ENCODE measurements around the gene PSD2. TPM values are rescaled to one million over a fixed set of nuclear protein-coding genes. Genes with fewer than 3 reads are reported as not detected.

The PSD2 gene
- total and polyA plus RNA-seq, 2 of the 13 experiments (the other 11 are each of a cell fraction or from before 2014, with no cell fraction given), result 0.07 TPM; not detected in 1

DNA sequence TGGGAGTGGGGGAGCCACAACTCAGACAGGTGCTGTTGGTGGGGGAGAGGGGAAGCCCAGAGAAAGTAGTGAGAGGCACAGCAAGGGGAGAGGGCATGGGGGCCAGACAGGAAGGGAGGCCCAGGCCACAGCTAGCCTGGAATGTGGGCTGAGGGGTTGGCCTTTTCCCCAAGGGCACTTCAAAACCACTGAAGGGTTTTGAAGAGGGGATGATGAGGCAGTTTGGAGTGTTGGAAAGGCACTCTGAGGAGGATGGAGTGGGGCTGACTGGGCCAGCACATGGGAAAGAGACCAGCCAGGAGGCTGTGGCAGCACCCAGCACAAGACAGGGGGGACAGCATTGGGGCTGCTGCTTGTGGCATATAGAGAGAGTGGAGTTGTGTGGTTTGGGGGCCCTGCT lies 3.8 kb downstream of the PSD2 start:
- Histone ChIP-seq H3K9ac (ENCODE audit: insufficient read depth, low read depth, low read length) (no peak overlapping the region), H3K36me3 (replicated peaks in 1 of 2; ENCODE audit: control insufficient read depth in 1 of 2, insufficient read depth in 2 of 2, low read length in 2 of 2) (no peaks in the 10 kb centered on the region), H3K79me2 (ENCODE audit: insufficient read depth, low read length) (no peaks in the 10 kb centered on the region), H3K4me1 (ENCODE audit: insufficient read depth, low read length) (no peaks in the 10 kb centered on the region), H3K27ac (ENCODE audit: extremely low read length, insufficient read depth, low read length) (no peak overlapping the region), H3K4me2 (ENCODE audit: low read depth, low read length) (no peak overlapping the region), H4K20me1 (ENCODE audit: insufficient read depth, low read length) (no peaks in the 10 kb centered on the region), H3K27me3 (ENCODE audit: control insufficient read depth in 1 of 2, insufficient read depth in 2 of 2, low read length in 2 of 2) (peaks cover 12 to 66% of the 10 kb centered on the region in 2 experiments), H3K4me3 (replicated peaks in 1 of 3; ENCODE audit: insufficient read depth in 1 of 3, low read depth in 2 of 3, low read length in 3 of 3) (no peak overlapping the region), H2AFZ (ENCODE audit: low read length) (no peak overlapping the region), H3K9me3 (ENCODE audit: low read length) (no peaks in the 10 kb centered on the region)
- intact Hi-C loops (cut with micrococcal nuclease; ENCODE audit: unreplicated experiment), result no loop called here
- no TSS peak for BruUV-seq (replicated peaks)
- ChIA-PET CTCF (ENCODE audit: low intra/inter-chr PET ratio, low total read pairs) (no interaction called here), POLR2A (no interaction called here)
- DNase-seq (ENCODE audit: low spot score) (no peak), FAIRE-seq (no peak), ATAC-seq (no peak)
- in situ Hi-C loops (cut with HindIII; ENCODE audit: extremely low pct_ligation_motif_present, low pct_unique_long_range_greater_than_20kb), result no loop called here
- TF ChIP-seq ZBTB34 (CRISPR knock-in tag; IDR thresholded peaks at IDR 0.05), result no peak
- no peak for TF ChIP-seq GZF1 (CRISPR knock-in tag; IDR thresholded peaks at IDR 0.05)

GRCh38 chr5:139803978-139804377 lies 8.4 kb downstream of the PSD2 start:
- DNase-seq (ENCODE audit: low spot score) (no peak), FAIRE-seq (no peak), ATAC-seq (no peak)
- Histone ChIP-seq H3K4me2 (ENCODE audit: low read depth, low read length) (no peak overlapping the region), H3K79me2 (ENCODE audit: insufficient read depth, low read length) (no peaks in the 10 kb centered on the region), H3K36me3 (replicated peaks in 1 of 2; ENCODE audit: control insufficient read depth in 1 of 2, insufficient read depth in 2 of 2, low read length in 2 of 2) (no peaks in the 10 kb centered on the region), H3K9ac (ENCODE audit: insufficient read depth, low read depth, low read length) (no peak overlapping the region), H3K4me3 (replicated peaks in 1 of 3; ENCODE audit: insufficient read depth in 1 of 3, low read depth in 2 of 3, low read length in 3 of 3) (no peak overlapping the region), H3K27ac (ENCODE audit: extremely low read length, insufficient read depth, low read length) (no peak overlapping the region), H3K27me3 (ENCODE audit: control insufficient read depth in 1 of 2, insufficient read depth in 2 of 2, low read length in 2 of 2) (peaks cover 7 to 38% of the 10 kb centered on the region in 2 experiments; a peak in 4 of 5 replicates), H4K20me1 (ENCODE audit: insufficient read depth, low read length) (no peaks in the 10 kb centered on the region), H3K9me3 (ENCODE audit: low read length) (no peaks in the 10 kb centered on the region), H3K4me1 (ENCODE audit: insufficient read depth, low read length) (no peaks in the 10 kb centered on the region), H2AFZ (ENCODE audit: low read length) (no peak overlapping the region)
- WGBS (ENCODE audit: low lambda C conversion rate), result 0% methylated on average over 2 of the region's 2 CpGs
- intact Hi-C loops (cut with micrococcal nuclease; ENCODE audit: unreplicated experiment), result no loop called here
- no peak for TF ChIP-seq HINFP (CRISPR knock-in tag; IDR thresholded peaks at IDR 0.05; ENCODE audit: low read depth)
- TF ChIP-seq ZNF879 (CRISPR knock-in tag; IDR thresholded peaks at IDR 0.05), result no peak
- TF ChIP-seq, protein P1, sequence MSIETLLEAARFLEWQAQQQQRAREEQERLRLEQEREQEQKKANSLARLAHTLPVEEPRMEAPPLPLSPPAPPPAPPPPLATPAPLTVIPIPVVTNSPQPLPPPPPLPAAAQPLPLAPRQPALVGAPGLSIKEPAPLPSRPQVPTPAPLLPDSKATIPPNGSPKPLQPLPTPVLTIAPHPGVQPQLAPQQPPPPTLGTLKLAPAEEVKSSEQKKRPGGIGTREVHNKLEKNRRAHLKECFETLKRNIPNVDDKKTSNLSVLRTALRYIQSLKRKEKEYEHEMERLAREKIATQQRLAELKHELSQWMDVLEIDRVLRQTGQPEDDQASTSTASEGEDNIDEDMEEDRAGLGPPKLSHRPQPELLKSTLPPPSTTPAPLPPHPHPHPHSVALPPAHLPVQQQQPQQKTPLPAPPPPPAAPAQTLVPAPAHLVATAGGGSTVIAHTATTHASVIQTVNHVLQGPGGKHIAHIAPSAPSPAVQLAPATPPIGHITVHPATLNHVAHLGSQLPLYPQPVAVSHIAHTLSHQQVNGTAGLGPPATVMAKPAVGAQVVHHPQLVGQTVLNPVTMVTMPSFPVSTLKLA (IDR thresholded peaks at IDR 0.05), result peak; percentile 91
- no peak for TF ChIP-seq GPBP1L1 (CRISPR knock-in tag; IDR thresholded peaks at IDR 0.05)
- no peak for TF ChIP-seq FOXM1 (CRISPR knock-in tag; IDR thresholded peaks at IDR 0.05)
- CTCF ChIA-PET (ENCODE audit: low intra/inter-chr PET ratio, low total read pairs), result no interaction called here
- POLR2A ChIA-PET, result no interaction called here
- in situ Hi-C loops (cut with HindIII; ENCODE audit: extremely low pct_ligation_motif_present, low pct_unique_long_range_greater_than_20kb), result no loop called here
- no TSS peak for BruUV-seq (replicated peaks)

Data from HepG2 (cell line).